Nucleus accumbens (tissue), 56 donors: ENCODE results near the gene FAM83F.

Source experiments
- DNase-seq, 56 donors: peaks; one replicate each; lab custom pipeline; 2025; lab: John Stamatoyannopoulos, UW

FAM83F gene

DNA sequence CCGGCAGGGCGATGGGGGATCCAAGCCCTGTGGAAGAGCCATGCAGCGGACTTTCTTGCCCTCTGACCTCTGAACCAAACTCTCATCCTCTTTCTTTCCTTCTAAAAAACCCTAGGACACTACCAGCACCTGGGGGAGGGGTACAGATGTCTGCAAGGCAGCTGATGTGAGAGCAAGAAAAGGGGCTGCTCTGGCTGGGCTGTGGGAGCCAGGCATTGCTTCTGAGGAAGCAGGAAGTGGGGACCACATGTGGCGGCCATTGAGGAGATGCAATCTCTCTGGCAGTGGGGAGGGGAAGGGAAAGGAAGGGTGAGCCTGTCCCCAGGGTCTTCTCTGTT, 36.0 kb downstream of the FAM83F start:
- DNase-seq, result no peak

GRCh38 chr22:40031766-40032470, 37.2 kb downstream of the FAM83F start:
- no peak for DNase-seq

DNA sequence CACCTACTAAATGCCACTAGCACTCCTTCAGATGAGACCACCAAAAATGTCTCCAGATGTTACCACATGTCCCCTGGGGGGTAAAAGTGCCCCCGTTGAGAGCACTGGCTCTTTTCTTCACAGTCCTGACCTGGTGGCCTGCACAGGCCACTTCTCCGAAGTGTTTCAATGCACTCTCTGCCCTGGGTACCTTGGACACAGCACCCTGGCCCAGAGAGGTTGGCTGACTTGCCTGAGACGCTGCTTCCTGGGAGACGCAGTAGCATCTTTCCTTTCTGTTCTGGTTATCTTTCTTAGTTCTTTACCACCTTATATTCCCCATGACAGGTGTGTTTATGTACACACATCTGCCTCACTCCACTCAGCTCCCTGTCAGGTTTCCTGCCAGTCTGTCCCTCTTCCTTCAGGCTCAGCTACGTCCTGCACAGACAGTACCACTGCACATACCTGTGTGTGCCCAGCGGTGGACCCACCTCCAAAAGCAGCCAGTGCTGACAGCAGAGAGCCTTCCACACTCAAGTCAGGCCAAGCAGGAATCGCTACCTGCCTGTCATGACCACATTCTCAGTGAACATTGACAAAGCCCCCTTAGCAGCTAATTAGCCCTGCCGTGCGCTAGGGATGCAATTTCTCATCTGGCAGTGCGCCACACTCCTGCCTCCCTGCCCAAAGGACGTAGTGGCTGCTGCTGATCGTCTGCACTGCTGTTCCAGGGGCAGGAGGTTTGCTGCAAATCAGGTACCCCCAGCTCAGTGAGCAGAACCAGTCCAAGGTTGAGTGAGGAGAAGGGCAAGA, 39.0 kb downstream of the FAM83F start:
- DNase-seq, result no peak

- no peak for DNase-seq
Measured at GRCh38 chr22:40035351-40035750, 40.6 kb downstream of the FAM83F start.

DNA sequence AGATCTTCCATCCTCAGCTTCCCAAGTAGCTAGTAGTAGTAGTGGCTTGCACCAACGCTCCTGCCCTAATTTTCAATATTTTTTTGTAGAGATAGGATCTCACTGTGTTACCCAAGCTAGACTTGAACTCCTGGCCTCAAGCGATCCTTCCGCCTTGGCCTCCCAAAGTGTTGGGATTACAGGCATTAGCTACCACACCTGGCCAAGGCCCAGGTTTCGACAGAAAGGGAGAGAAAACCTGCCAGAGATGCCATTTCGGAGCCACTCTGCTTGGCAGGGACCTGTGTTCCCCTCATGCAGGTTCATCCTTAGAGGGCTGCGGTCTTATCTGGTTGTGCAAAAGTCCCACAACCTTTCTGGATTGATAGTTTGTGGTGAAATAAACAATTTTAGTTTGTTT, 41.4 kb downstream of the FAM83F start:
- DNase-seq, result no peak

DNA sequence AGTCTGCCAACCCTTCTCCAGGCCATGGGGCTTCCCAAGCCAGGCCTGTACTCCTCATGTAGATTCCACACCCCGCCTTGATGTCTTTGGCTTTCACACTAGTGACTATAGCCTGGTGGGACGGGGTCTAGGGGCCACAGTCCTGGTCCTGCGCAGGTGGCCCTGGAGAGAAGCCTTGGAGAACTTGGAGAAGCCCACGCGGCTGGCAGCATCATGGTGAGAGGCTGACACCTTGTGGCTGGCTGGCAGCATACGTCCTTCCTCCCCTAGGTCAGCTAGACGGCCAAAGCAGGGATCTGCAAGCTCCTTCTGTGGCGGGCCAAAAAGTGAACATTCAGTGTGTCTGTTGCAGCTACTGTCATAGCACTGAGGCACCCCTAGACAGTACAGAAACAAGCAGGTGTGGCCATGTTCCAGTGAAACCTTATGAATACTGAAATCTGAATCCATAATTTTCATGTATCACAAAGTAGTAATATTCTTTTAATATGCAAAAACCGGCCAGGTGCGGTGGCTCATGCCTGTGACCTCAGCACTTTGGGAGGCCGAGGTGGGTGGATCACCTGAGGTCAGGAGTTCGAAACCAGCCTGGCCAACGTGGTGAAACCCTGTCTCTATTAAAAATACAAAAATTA, 42.0 kb downstream of the FAM83F start:
- DNase-seq, result peak in 41 of 56 donors; percentile 5 to 74 (median 34)

- no peak for DNase-seq
Measured at GRCh38 chr22:40037320-40037719, 42.6 kb downstream of the FAM83F start.

DNA sequence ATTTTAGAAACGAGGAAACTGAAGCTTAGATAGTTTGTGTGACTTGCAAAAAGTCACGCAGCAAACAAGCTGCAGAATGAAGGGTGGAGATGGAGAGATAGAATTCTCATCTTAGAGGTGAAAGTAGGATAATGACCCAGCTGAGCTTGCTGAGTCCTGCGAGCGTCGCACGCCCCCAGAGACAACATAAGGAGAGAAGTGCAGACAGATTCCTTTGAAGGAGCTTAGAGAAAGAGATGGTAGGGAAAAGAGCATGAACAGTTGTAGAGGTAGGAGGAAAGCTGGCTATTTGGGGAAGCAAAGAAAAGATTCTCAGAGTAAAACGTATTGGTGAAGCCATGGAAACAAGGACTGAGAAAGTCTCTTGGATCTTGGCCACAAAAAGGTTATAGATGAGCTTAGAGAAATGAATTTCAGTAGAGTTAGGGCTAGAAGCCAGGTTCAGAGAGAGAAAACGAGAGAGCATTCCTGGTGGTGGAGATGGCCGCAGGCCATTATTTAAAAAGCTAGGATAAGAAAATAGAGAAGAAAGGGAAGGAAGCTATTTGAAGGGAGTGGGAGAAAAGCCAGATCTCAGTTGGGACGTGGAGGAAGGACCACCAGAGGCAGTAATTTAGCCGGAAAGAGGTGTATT, 44.8 kb downstream of the FAM83F start:
- no peak for DNase-seq

DNA sequence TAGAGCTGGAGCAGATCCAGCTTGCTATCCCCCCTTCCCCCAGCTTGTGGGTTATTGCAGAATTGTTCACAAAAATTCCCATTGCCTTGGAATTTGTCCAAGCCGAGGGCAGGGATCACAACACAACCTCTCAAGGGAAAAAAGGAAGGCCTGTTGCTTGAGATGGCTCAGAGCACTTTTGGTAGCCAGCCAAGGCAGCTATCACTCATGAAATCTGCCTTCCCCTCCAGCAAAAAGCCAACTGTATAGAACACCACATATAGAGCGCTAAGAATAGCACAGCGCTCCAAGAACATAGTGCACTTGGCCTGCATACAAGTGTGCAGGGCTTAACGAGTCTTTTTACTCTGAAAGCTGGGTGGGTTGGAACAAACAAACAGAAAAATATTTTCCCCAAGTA, 46.2 kb downstream of the FAM83F start:
- DNase-seq, result peak in 2 of 56 donors; percentile 20 to 27

DNA sequence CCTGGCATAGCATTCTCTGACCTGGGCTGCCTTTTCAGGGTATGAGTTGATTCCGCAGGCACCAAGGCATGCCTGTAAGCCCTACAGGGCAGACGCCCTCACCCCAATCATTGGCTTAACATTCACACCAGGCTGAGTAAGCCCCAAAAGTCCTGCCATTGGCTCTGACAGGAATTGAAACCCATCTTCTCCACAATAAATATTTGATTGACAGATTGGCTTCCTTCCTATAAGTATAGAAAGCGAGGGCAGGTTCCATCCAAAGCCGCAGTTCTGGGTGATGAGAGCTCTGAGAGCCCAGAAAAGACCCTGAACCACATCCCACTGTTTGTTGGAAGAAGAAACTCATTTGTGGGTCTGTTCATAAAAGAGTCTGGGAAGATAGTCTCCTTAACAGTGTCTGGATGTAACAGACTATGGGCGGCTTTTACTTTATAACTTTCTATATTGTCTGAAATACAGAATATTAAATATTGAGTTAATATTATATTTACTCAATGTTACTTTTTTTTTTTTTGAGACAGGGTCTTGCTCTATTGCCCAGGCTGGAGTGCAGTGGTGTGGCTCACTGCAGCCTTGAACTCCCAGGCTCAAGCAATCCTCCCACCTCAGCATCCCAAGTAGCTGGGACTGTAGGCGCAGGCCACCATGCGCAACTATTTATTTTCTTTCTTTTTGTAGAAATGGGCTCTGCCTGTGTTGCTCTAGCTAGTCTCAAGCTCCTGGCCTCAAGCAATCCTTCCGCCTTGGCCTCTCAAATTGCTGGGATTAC, 46.8 kb downstream of the FAM83F start:
- DNase-seq, result no peak

GRCh38 chr22:40042312-40042711, 47.6 kb downstream of the FAM83F start:
- DNase-seq, result no peak

GRCh38 chr22:40043081-40043480, 48.3 kb downstream of the FAM83F start:
- peak in 1 of 56 donors; percentile 19 for DNase-seq

GRCh38 chr22:40043793-40044101, 49.0 kb downstream of the FAM83F start:
- no peak for DNase-seq

DNA sequence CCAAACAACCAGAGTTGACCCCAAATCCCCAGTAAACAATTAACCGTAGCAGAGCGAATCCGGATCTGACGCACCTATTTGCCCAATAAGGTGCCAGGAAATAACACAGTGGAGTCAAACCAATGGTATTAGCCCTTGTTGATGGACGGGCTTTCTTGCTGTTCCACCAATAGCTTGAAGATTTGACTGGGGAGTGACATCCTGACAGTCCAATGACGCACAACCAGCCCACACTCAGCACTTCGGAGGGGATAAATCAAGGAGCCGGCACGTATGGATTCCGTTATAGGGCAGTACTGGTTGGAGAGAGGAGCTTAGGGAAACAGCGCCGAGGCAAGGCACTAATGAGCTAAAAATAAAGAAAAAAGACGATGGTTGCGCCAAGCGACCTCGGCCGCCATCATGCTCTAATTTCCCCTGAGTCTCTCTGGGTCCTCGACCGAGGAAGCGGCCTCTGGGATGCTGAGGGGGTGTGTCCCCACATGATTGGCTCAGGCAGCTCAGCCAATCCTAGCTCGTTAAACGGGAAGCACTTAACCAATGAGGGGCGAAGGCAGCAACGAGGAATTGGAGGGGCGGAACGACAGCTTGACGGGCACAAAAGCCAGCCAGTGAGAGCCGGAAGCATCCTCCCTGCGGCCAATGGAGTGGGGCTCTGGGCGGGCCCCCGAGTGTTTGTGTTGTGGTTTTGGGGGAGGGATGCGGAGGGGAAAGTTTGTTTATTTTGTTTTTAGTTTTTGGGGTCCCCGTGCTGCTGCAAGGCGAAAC, 49.5 kb downstream of the FAM83F start:
- peak; percentile 88 to 99 (median 97) for DNase-seq

GRCh38 chr22:40044870-40045834, 50.4 kb downstream of the FAM83F start:
- DNase-seq, result peak in 30 of 56 donors; percentile 12 to 76 (median 45)

DNA sequence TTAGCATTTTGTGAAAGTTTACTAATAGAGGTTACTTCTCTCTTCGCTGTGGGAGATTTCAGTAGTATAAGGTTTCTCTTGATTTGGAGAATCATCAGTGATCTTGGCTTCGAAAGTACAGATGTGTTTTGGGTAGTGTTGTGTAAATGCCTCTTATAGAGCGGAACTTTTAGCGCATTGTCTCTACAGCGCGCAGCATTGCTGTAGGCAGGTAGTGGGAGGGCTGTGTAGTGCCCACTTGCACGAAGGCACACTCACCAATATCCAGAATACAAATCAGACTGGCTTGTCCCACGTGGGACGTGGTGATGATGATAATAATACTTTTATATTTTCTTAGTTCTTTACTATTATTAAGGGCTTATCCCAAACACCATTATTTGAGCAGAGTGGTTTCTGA, 51.4 kb downstream of the FAM83F start:
- DNase-seq, result no peak

DNA sequence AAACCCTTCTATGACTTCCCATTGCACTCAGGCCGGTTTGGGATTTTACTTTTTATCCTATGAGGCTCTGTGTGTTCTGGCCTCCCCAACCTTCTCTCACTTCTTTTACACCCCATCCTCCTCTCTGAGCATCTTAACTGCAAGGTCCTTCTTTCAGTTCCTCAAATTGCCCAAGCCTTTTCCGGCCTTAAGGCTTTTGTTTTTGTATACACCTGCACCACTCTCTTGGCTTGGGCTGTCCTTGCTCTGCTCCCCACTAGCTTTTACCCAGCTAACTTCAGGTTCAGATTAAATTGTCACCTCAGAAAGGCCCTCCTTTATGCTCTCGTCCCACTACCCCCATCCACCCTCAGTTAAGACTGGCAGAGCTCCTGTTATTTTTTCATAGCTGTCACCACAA, 55.5 kb downstream of the FAM83F start:
- DNase-seq, result no peak

- no peak for DNase-seq
Measured at GRCh38 chr22:40051322-40051721, 56.6 kb downstream of the FAM83F start.

DNA sequence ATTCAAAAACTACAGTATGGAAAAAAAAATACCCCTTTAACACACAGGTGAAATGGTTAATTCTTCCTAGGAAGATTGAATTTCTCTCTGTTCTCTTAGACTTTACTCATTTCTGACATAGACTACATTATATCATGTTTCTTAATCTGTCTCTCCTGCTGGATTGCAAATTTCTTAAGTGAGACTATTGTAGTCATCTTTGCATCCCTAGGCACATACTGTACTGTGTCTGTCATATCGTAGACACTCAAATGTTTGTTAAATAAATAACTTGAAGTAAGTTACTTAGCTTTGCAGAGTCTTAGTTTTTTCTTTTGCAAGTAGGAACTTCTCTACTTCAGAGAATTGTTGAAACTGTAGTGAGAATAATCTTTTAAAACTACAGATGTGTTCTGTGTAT, 58.7 kb downstream of the FAM83F start:
- no peak for DNase-seq
